HG03060 (cell line): ENCODE data around the gene PRDX3.
"Not testable (repeated sequence)": the region's sequence is repeated elsewhere in the genome, so short reads cannot be mapped to it uniquely, and the experiment has no call there.

Experiments used
- ATAC-seq: cut with Tn5 transposase; IDR thresholded peaks from one replicate; pipeline ENCODE4 v1.9.1; 2021; ENCODE audit warnings: low read depth, moderate number of reproducible peaks; ENCODE audit not compliant: unreplicated experiment

The PRDX3 gene

GRCh38 chr10:119206603-119207365, 28.2 kb upstream of the PRDX3 start:
- ATAC-seq, result peak; percentile 27

DNA sequence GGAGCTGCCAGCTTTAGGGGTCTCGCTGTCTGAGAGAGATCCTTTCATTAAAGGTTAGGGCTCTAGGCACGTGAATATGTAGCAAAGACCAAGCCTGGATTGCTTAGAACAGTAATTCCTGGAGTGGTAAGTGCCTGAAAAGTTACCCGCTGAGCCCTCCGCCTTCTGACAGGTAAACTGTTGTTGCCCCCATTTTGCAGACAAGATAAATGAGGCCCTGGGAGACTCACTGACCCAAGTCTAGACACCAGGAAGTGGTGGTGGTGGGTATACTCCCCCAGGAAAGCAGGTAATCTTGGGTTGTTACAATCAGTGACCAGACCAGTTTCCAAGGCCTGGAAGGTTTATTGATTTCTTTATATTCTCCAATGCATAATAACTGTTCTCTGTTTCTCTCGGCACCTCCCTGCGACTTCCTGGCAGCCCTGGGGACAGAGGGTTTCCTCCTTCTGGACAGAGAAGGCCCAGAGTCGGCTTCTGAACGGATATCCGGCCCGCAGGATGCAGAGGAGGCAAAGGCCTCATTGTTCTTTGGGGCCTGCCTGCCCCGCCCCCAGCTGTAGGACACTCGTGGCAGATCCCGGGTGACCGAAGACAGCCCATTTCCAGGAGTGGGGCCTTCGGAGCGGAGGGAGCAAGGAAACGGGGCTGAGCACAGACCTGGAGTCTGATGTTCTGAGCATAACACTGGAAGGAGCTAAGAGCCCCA, 27.4 kb upstream of the PRDX3 start:
- no peak for ATAC-seq

- ATAC-seq, result no peak
Measured at GRCh38 chr10:119203006-119203405, 24.4 kb upstream of the PRDX3 start.

DNA sequence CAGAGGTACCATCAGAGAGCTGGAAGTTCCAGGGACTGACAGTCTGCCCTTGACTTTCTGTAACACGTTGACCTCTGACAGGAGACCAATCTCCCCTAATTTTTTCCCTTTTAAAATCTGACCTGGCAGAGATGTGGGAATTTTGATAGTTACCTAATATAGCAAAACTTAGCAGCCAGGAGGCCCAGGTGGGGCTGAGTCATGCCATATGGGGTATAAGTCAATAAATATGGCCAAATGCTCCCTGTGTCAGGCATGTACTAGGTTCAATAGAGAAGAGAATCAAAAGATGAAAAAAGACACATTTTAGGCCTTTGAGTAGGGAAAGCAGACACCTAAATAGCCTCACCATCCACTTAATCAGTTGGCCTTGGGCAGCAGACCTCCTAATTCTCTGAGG, 22.6 kb upstream of the PRDX3 start:
- ATAC-seq, result no peak

- ATAC-seq, result no peak
Measured at GRCh38 chr10:119199231-119199992, 20.8 kb upstream of the PRDX3 start.

GRCh38 chr10:119198438-119198837, 19.8 kb upstream of the PRDX3 start:
- ATAC-seq, result no peak

DNA sequence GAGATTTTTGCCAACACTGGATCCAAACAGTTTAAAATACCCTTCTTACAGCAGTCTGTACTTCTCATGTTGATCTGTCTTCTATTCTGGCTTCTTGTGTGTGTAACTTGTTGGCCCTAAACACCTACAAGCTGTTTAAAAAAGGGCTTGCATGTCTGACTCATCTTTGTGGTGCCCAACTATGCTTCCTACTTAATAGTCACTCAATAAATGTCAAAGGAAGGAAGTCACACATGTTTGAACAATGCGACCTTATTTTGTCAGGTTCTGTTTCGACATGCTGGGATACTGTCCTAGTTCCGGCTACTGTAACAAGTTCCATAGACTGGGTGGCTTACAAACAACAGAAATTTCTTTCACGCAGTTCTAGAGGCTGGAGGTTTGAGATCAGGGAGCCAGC, 19.3 kb upstream of the PRDX3 start:
- no peak for ATAC-seq

DNA sequence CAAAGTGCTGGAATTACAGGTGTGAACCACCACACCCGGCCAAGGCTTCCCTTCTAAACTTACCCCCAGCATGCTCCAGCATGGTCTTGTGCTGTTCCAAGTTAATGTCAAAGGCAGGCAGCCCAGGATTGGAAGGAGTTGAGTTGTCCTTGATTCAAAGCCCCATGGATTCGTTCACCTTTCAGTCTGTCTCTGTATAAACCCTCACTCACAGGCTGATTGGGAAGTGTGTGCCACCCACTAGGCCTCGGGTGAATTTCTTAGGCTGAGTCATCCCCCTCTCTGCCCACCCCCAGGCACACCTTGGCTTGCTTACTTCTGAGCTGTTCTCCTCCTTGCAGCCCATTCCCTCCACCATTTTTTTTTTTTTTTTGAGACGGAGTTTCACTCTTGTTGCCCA, 13.3 kb upstream of the PRDX3 start:
- ATAC-seq, result no peak

DNA sequence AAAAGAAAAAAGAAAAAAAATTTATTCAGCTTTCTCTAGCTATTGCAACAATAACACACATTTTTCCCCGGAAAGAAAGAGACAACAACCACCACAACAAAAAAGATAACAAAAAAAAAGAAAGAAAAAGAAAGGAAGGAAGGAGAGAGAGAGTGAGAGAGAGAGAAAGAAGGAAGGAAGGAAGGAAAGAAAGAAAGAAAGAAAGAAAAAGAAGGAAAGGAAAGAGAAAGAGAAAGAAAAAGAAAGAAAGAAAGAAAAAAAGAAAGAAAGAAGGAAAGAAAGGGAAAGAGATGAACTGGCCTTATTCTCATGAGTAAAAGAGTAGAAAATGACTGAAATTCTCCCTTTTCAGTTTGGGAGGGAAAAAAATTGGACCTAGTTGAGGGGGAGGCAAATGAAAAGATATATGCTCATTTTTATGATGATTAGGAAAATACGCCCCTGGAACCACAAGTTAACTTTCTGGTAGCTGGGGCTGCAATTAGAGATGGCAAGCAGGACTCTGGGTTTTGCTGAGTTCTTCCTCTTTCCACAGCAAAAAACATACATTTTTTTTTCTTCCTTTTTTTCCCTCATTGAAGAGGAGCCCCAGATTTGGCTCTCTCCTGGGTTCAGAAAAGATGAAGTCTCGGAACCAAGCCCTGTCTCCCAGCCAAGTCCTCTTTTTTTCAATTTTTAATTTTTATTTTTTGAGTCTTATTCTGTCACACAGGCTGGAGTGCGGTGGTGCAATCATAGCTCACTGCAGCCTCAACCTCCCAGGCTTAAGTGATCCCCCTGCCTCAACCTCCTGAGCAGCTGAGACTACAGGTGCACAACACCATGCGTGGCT, 12.6 kb upstream of the PRDX3 start:
- no peak for ATAC-seq

- ATAC-seq, result no peak
Measured at GRCh38 chr10:119190353-119190752, 11.7 kb upstream of the PRDX3 start.

GRCh38 chr10:119189811-119190282, 11.2 kb upstream of the PRDX3 start:
- ATAC-seq, result no peak

GRCh38 chr10:119183664-119184412, 5.2 kb upstream of the PRDX3 start:
- ATAC-seq, result no peak

DNA sequence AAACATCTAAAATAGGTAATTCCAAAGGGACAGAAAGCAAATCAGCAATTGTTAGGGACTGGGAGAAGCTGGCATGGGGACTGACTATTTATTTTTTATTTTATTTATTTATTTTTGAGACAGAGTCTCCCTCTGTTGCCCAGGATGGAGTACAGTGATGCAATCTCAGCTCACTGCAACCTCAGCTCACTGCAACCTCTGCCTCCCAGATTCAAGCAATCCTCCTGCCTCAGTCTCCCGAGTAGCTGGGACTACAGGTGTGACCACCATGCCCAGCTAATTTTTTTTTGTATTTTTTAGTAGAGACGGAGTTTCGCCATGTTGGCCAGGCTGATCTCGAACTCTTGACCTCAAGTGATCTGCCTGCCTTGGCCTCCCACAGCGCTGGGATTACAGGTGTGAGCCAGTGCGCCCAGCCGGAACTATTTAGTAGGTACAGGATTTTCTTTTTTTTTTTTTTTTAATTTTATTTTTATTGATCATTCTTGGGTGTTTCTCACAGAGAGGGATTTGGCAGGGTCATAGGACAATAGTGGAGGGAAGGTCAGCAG, 2.3 kb upstream of the PRDX3 start:
- not testable (repeated sequence) for ATAC-seq

GRCh38 chr10:119177708-119178371, 772 bp downstream of the PRDX3 start:
- no peak for ATAC-seq

DNA sequence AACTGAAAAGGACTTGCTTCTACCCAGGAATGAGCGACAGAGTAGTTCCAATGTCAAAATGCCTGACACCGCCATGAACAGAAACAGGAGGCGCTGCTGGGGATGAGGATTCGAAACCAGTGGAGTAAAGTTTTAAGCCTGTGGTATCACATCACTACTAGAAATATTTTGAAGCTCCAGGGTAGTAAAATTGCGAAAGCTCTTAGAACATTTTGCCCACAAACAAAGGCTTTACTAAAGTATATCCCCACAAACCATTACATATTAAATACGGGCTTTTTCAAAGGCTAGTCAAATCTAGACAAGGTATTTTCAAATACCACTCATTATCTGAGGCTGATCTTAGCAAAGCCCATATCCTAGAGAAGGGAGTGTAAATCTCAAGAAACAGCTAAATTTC, 2.4 kb downstream of the PRDX3 start:
- ATAC-seq, result no peak

GRCh38 chr10:119174109-119174508, 4.5 kb downstream of the PRDX3 start:
- no peak for ATAC-seq

GRCh38 chr10:119167041-119167440, 11.6 kb downstream of the PRDX3 start:
- no peak for ATAC-seq

DNA sequence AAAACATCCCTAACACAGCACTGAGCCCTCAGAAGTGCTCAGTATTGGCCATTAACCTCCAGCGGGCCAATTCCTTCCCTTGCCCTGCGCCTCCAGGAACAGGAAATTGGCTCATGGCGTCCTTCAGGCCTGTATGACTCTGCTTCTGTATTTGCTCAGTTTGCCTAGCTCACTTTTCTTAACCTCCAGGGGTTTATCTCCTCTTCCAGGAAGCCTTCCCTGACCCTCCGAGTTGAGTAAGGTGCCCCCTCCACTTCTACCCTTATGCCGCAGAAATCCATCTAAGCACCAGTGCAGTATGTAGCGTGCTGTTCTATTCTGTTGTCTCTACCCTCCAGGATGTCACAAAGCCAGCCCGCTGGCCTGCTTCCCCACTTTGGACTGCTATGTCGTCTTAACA, 12.0 kb downstream of the PRDX3 start:
- ATAC-seq, result no peak

- ATAC-seq, result no peak
Measured at GRCh38 chr10:119166118-119166500, 12.5 kb downstream of the PRDX3 start.
